Liver (tissue), 3 donors: ENCODE results near the gene FMC1.

Source experiments
- CTCF ChIP-seq: fragments of 150-350 bp; IDR thresholded peaks from 2 replicates; pipeline ENCODE4 v1.5.1; 2017; ENCODE audit warnings: improper control_type of control experiment, low read depth, low read length; ENCODE audit not compliant: missing input control
- FOXA1 ChIP-seq: IDR thresholded peaks from 2 replicates; pipeline ENCODE4 v1.6.1; 2016; ENCODE audit warnings: antibody characterized with exemption
- NR2F2 ChIP-seq: IDR thresholded peaks from 2 replicates; pipeline ENCODE4 v1.6.1; 2016; ENCODE audit warnings: antibody characterized with exemption
- RAD21 ChIP-seq, 2 donors: IDR thresholded peaks; 2 replicates each; pipeline ENCODE4 v1.6.1; 2016; ENCODE audit warnings: antibody characterized with exemption in 2 of 2, mild to moderate bottlenecking in 2 of 2
- SP1 ChIP-seq: IDR thresholded peaks from 2 replicates; pipeline ENCODE4 v1.6.1; 2018; ENCODE audit warnings: antibody characterized with exemption, mild to moderate bottlenecking
- TAF1 ChIP-seq: conservative IDR thresholded peaks from 2 replicates; pipeline ENCODE4 v1.6.1; 2016; ENCODE audit warnings: antibody characterized with exemption, mild to moderate bottlenecking
- YY1 ChIP-seq: IDR thresholded peaks from 2 replicates; pipeline ENCODE4 v1.6.1; 2016; ENCODE audit warnings: antibody characterized with exemption, mild to moderate bottlenecking
- TF ChIP-seq, protein P1 (sequence below): IDR thresholded peaks from 2 replicates; pipeline ENCODE4 v1.6.1; 2016; ENCODE audit warnings: antibody characterized with exemption
- TF ChIP-seq, protein P2 (sequence below): IDR thresholded peaks from 2 replicates; pipeline ENCODE4 v1.6.1; 2016; ENCODE audit warnings: antibody characterized with exemption, mild to moderate bottlenecking
- donor health status: healthy.
- donor health status: healthy.

DNA sequence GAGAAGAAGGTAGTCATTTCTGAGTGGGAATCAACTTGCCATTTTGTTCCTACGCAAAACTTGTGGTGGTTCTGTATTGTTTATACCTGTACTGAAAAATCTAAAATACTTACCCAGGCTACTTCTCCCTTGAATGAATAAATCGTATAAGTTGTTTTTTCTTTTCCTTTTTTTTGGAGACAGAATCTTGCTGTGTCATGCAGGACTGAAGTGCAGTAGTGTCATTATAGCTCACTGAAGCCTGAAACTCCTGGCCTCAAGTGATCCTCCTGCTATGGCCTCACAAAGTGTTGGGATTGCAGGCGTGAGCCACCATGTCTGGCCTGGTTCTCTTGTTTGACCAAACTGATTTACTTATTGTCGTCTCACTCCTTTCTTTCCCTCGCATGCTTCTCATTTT lies 46.5 kb downstream of the FMC1 start:
- TF ChIP-seq CTCF (no peak), TAF1 (no peak), RAD21 (IDR thresholded peaks at IDR 0.05) (no peak), FOXA1 (no peak), YY1 (no peak), SP1 (no peak), NR2F2 (no peak)
- TF ChIP-seq, protein P1, sequence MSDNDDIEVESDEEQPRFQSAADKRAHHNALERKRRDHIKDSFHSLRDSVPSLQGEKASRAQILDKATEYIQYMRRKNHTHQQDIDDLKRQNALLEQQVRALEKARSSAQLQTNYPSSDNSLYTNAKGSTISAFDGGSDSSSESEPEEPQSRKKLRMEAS: no peak
- TF ChIP-seq, protein P2, sequence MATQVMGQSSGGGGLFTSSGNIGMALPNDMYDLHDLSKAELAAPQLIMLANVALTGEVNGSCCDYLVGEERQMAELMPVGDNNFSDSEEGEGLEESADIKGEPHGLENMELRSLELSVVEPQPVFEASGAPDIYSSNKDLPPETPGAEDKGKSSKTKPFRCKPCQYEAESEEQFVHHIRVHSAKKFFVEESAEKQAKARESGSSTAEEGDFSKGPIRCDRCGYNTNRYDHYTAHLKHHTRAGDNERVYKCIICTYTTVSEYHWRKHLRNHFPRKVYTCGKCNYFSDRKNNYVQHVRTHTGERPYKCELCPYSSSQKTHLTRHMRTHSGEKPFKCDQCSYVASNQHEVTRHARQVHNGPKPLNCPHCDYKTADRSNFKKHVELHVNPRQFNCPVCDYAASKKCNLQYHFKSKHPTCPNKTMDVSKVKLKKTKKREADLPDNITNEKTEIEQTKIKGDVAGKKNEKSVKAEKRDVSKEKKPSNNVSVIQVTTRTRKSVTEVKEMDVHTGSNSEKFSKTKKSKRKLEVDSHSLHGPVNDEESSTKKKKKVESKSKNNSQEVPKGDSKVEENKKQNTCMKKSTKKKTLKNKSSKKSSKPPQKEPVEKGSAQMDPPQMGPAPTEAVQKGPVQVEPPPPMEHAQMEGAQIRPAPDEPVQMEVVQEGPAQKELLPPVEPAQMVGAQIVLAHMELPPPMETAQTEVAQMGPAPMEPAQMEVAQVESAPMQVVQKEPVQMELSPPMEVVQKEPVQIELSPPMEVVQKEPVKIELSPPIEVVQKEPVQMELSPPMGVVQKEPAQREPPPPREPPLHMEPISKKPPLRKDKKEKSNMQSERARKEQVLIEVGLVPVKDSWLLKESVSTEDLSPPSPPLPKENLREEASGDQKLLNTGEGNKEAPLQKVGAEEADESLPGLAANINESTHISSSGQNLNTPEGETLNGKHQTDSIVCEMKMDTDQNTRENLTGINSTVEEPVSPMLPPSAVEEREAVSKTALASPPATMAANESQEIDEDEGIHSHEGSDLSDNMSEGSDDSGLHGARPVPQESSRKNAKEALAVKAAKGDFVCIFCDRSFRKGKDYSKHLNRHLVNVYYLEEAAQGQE: no peak
